Measurements from ENCODE around the gene BLTP2.

DNA sequence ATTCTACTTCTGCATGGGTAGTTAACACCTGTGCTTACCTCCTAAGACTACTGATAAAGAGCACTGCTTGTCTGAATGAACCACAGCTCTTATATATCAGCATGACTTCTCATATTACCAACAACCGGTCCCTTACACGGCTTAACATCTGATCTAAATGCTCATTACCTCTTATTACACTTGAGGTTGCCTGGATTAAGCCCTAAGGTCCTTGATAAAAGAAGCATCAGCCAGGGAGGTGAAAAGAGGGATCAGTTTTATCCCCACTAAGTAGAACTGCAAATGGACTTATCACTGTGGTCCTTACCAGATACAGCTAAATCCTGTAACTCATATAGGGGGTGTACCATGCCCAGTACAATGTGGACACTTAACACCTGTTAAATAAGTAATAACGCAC, 22.8 kb downstream of the BLTP2 start:
- TF ChIP-seq, protein P1, sequence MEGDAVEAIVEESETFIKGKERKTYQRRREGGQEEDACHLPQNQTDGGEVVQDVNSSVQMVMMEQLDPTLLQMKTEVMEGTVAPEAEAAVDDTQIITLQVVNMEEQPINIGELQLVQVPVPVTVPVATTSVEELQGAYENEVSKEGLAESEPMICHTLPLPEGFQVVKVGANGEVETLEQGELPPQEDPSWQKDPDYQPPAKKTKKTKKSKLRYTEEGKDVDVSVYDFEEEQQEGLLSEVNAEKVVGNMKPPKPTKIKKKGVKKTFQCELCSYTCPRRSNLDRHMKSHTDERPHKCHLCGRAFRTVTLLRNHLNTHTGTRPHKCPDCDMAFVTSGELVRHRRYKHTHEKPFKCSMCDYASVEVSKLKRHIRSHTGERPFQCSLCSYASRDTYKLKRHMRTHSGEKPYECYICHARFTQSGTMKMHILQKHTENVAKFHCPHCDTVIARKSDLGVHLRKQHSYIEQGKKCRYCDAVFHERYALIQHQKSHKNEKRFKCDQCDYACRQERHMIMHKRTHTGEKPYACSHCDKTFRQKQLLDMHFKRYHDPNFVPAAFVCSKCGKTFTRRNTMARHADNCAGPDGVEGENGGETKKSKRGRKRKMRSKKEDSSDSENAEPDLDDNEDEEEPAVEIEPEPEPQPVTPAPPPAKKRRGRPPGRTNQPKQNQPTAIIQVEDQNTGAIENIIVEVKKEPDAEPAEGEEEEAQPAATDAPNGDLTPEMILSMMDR (IDR thresholded peaks at IDR 0.05) = no peak
- no peak for TF ChIP-seq ZFX (IDR thresholded peaks at IDR 0.05; ENCODE audit: borderline replicate concordance)

All from 22Rv1 (cell line).